GM12878 (cell line): Measurements from ENCODE around the gene CLTRN. TPM values are rescaled to one million over a fixed set of nuclear protein-coding genes. Genes with fewer than 3 reads are reported as not detected.

ENCODE experiments used
- ATAC-seq: fragments of 200-7000 bp; cut with Tn5 transposase; 3 replicates; pipeline ENCODE4 v1.9.1; 2020; ENCODE audit warnings: mild to moderate bottlenecking, moderate library complexity
- BruUV-seq: library from RNA; stranded (reverse); fragments of 400-500 nt; replicated peaks from 2 replicates; lab custom pipeline; 2021; lab: Mats Ljungman, UMichigan
- CTCF ChIA-PET: fragments of 300-600 bp; sonication (Branson Sonifier 250); formaldehyde crosslinking; extraction: SDS; loops from one replicate; lab custom pipeline; 2021; ENCODE audit warnings: inconsistent platforms; lab: Yijun Ruan, JAX
- POLR2A ChIA-PET: fragments of 350-600 bp; formaldehyde crosslinking; extraction: SDS; loops from one replicate; lab custom pipeline; 2021; ENCODE audit warnings: inconsistent platforms; lab: Charles Lee
- RAD21 ChIA-PET: fragments of 300-600 bp; sonication (Branson Sonifier 250); formaldehyde crosslinking; loops from one replicate; lab custom pipeline; 2023; ENCODE audit warnings: antibody characterized with exemption; ENCODE audit not compliant: unreplicated experiment; lab: Charles Lee
- SMC1A ChIA-PET: fragments of 300-600 bp; sonication (Branson Sonifier 250); formaldehyde crosslinking; loops from one replicate; lab custom pipeline; 2023; ENCODE audit not compliant: unreplicated experiment, uncharacterized antibody; lab: Charles Lee
- DNase-seq: peaks from one replicate; pipeline ENCODE4 v3.0.0-alpha.2; 2011; ENCODE audit warnings: low read depth, low spot score
- FAIRE-seq: peaks from 3 replicates; lab custom pipeline; 2011; peaks lifted over from hg19 to GRCh38; lab: Jason Lieb, UNC
- H2AFZ ChIP-seq: 2 replicates; pipeline ENCODE4 v1.6.0; 2011; ENCODE audit warnings: low read depth, low read length, control low read depth; ENCODE audit not compliant: control insufficient read depth
- H3K27ac ChIP-seq: 2 replicates; pipeline ENCODE4 v1.5.1; 2011; ENCODE audit warnings: control low read depth; ENCODE audit not compliant: control insufficient read depth, insufficient read depth
- H3K27me3 ChIP-seq, 2 experiments: replicated peaks in 1 of 2; 2 replicates each; pipeline versions ENCODE4 v1.6.0 to v1.6.1; 2011; ENCODE audit warnings: low read length in 1 of 2; ENCODE audit not compliant: control insufficient read depth in 2 of 2, insufficient read depth in 2 of 2
- H3K36me3 ChIP-seq, 2 experiments: 2 replicates each; pipeline ENCODE4 v1.5.1; 2011; ENCODE audit warnings: low read length in 1 of 2; ENCODE audit not compliant: control insufficient read depth in 2 of 2, insufficient read depth in 2 of 2
- H3K4me1 ChIP-seq: 2 replicates; pipeline ENCODE4 v1.6.1; 2011; ENCODE audit warnings: mild to moderate bottlenecking, low read length, moderate library complexity, mixed read lengths; ENCODE audit not compliant: control insufficient read depth, insufficient read depth
- H3K4me2 ChIP-seq: 2 replicates; pipeline ENCODE4 v1.6.0; 2011; ENCODE audit warnings: control low read depth; ENCODE audit not compliant: control insufficient read depth, insufficient read depth
- H3K4me3 ChIP-seq: fragments of 200-600 bp; sonication (generic); 2 replicates; pipeline ENCODE4 v1.5.1; 2016
- H3K79me2 ChIP-seq: 2 replicates; pipeline ENCODE4 v1.6.0; 2011; ENCODE audit warnings: low read length; ENCODE audit not compliant: control insufficient read depth, insufficient read depth
- H3K9ac ChIP-seq: 2 replicates; pipeline ENCODE4 v1.8.0; 2011; ENCODE audit warnings: low read length, control low read depth, mixed read lengths; ENCODE audit not compliant: control insufficient read depth, insufficient read depth
- H3K9me3 ChIP-seq: replicated peaks from 3 replicates; pipeline ENCODE4 v1.5.1; 2011; ENCODE audit warnings: mild to moderate bottlenecking, low read length; ENCODE audit not compliant: control insufficient read depth, insufficient read depth
- H4K20me1 ChIP-seq: 2 replicates; pipeline ENCODE4 v1.6.0; 2011; ENCODE audit not compliant: control insufficient read depth, insufficient read depth
- BRCA1 ChIP-seq: IDR thresholded peaks from 2 replicates; pipeline ENCODE4 v1.6.1; 2011; ENCODE audit warnings: low read depth, low read length, improper control_type of control experiment
- CREB1 ChIP-seq: IDR thresholded peaks from 2 replicates; pipeline ENCODE4 v1.6.1; 2012; ENCODE audit warnings: low read depth, mild to moderate bottlenecking, inconsistent platforms
- HDGF ChIP-seq: fragments of 450-650 bp; IDR thresholded peaks from 2 replicates; pipeline ENCODE4 v1.6.1; 2016; ENCODE audit warnings: antibody characterized with exemption
- KDM1A ChIP-seq: fragments of 200-600 bp; sonication (generic); IDR thresholded peaks from 2 replicates; pipeline ENCODE4 v1.6.1; 2016; ENCODE audit warnings: borderline replicate concordance
- MXI1 ChIP-seq: fragments of 150-350 bp; IDR thresholded peaks from 2 replicates; pipeline ENCODE4 v1.6.1; 2011; ENCODE audit warnings: low read depth, mild to moderate bottlenecking, inconsistent platforms, low read length, improper control_type of control experiment
- MYC ChIP-seq: IDR thresholded peaks from 2 replicates; pipeline ENCODE4 v1.6.1; 2011; ENCODE audit warnings: mild to moderate bottlenecking, low read length, moderate library complexity, inconsistent platforms; ENCODE audit not compliant: insufficient read depth, insufficient replicate concordance, insufficient read length, severe bottlenecking
- NFIC ChIP-seq: IDR thresholded peaks from 2 replicates; pipeline ENCODE4 v1.6.1; 2012; ENCODE audit warnings: low read depth, mild to moderate bottlenecking, inconsistent platforms, low read length, moderate library complexity
- NFYB ChIP-seq: IDR thresholded peaks from 2 replicates; pipeline ENCODE4 v1.6.1; 2011; ENCODE audit warnings: low read depth, mild to moderate bottlenecking, low read length, improper control_type of control experiment, moderate library complexity; ENCODE audit not compliant: insufficient read depth
- NKRF ChIP-seq: fragments of 450-650 bp; conservative IDR thresholded peaks from 2 replicates; pipeline ENCODE4 v1.6.1; 2017; ENCODE audit warnings: mild to moderate bottlenecking, moderate library complexity
- RCOR1 ChIP-seq: conservative IDR thresholded peaks from 2 replicates; pipeline ENCODE4 v1.6.1; 2012; ENCODE audit warnings: low read depth, low read length, improper control_type of control experiment
- SREBF1 ChIP-seq: IDR thresholded peaks from 2 replicates; pipeline ENCODE4 v1.6.1; 2012; ENCODE audit warnings: mild to moderate bottlenecking, low read length
- ZNF384 ChIP-seq: IDR thresholded peaks from 2 replicates; pipeline ENCODE4 v1.6.1; 2012; ENCODE audit warnings: low read depth, mild to moderate bottlenecking, low read length, improper control_type of control experiment, borderline replicate concordance
- WGBS: methylation state at CpG from one replicate; pipeline ENCODE4 v1.1.6; 2016; ENCODE audit warnings: low lambda C conversion rate; ENCODE audit not compliant: insufficient replicate concordance, insufficient coverage; ENCODE audit errors: missing lambda C conversion rate; 5-methylcytosine and 5-hydroxymethylcytosine counted together
- in situ Hi-C: fragments of 300-500 bp; cut with MboI; formaldehyde crosslinking; loops from 9 replicates; pipeline ENCODE4 v1.14.3; 2018; ENCODE audit warnings: mixed read lengths
- intact Hi-C: fragments of 100-400 bp; cut with micrococcal nuclease; formaldehyde crosslinking; loops from one replicate; pipeline ENCODE4 v1.14.2; 2022; ENCODE audit not compliant: unreplicated experiment
- polyA plus RNA-seq, 11 experiments: library from polyadenylated mRNA; depleted of rRNA in 4 of 11; unstranded in 6 of 11; stranded (reverse) in 5 of 11; fragments of >200 nt; fragmentation: Nextera tagmentation in 4 of 11; fragmentation: Illumina TruSeq in 1 of 11; extraction: Ambion mirVana in 4 of 11; extraction: Trizol in 1 of 11; gene quantifications; 1 replicate in 1 of 11; 2 replicates in 10 of 11; pipeline versions ENCODE4 v1.2.1 to v1.2.3, GENCODE V29; 2011 to 2016; ENCODE audit warnings: inconsistent platforms in 2 of 11, missing spikeins in 2 of 11, low read depth in 1 of 11
- total RNA-seq, 4 experiments: library from RNA; depleted of rRNA in 3 of 4; stranded (reverse); fragments of >200 nt in 3 of 4; fragmentation: Illumina TruSeq in 1 of 4; extraction: Trizol in 1 of 4; gene quantifications; 2 replicates each; pipeline versions ENCODE4 v1.2.1 to v1.2.3, GENCODE V29; 2013 to 2021
- TF ChIP-seq, protein P1 (sequence below): fragments of 450-650 bp; IDR thresholded peaks from 2 replicates; pipeline ENCODE4 v1.6.1; 2017; ENCODE audit warnings: mild to moderate bottlenecking, moderate library complexity
- TF ChIP-seq, protein P2 (sequence below): IDR thresholded peaks from 2 replicates; pipeline ENCODE4 v1.6.1; 2012; ENCODE audit warnings: low read length, inconsistent platforms

CLTRN gene
- total and polyA plus RNA-seq, 10 of the 15 experiments (the other 5 are each of a cell fraction or from before 2014, with no cell fraction given) = 0.13 to 0.75 (median 0.27) TPM; not detected in 1

DNA sequence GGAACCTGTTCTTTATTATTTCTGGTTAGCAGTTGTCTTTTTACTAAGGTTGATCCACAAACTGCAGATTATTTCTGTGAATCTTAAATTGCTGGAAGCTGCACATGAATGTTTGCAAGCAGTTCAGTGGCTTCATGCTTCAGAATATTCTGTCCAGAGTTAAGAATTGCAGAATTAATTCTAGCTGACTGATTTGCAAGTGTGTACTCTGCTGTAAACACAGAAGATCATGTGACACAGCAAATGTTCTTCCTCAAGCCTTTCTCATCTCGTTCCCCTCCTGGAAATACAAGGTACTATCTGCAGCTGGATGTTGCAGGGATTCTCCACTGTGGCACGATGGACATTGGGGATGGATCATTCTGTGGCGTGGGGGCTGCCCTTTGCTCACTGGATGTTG, 16.8 kb upstream of the CLTRN start:
- RAD21 ChIA-PET = no interaction called here
- H4K20me1 ChIP-seq = no peaks in the 10 kb centered on the region; the same call in 1 of the 2 replicates
- peaks cover 22% of the 10 kb centered on the region for H3K79me2 ChIP-seq
- no peak for ATAC-seq
- in situ Hi-C loops = loop anchor here (10.0 kb wide), 1 partner anchor 1023 kb away; no protein-coding TSS in a partner anchor
- H3K4me3 ChIP-seq = no peak overlapping the region
- BruUV-seq = no TSS peak
- no peaks in the 10 kb centered on the region; the same call in 2 of the 3 replicates for H3K9me3 ChIP-seq
- no peak overlapping the region for H3K4me2 ChIP-seq
- no peak for FAIRE-seq
- CTCF ChIA-PET = interaction anchor here (1.2 kb wide), 1 partner anchor 17 kb away, joined by 4 read pairs; no protein-coding TSS in a partner anchor
- POLR2A ChIA-PET = interaction anchor here (0.5 kb wide), 1 partner anchor 161 kb away, joined by 3 read pairs; no protein-coding TSS in a partner anchor
- peaks cover 18% of the 10 kb centered on the region for H3K4me1 ChIP-seq
- SMC1A ChIA-PET = no interaction called here
- H3K36me3 ChIP-seq = 0 out of 4 replicates have a peak, but pooled peaks cover 0 to 3% of the 10 kb centered on the region in 2 experiments
- no peak overlapping the region for H2AFZ ChIP-seq
- H3K27ac ChIP-seq = no peak overlapping the region
- WGBS = 65% methylated on average over 3 of the region's 3 CpGs
- no peak overlapping the region for H3K9ac ChIP-seq
- intact Hi-C loops = loop anchor here (5.0 to 10.0 kb wide), 3 partner anchors 163 to 1016 kb away; partner anchors contain the start of gene GRPR
- DNase-seq = no peak
- H3K27me3 ChIP-seq = no peaks in the 10 kb centered on the region
- no peak for TF ChIP-seq ZNF384
- no peak for TF ChIP-seq RCOR1
- TF ChIP-seq SREBF1 = no peak
- no peak for TF ChIP-seq BRCA1
- no peak for TF ChIP-seq NFIC
- TF ChIP-seq, protein P1, sequence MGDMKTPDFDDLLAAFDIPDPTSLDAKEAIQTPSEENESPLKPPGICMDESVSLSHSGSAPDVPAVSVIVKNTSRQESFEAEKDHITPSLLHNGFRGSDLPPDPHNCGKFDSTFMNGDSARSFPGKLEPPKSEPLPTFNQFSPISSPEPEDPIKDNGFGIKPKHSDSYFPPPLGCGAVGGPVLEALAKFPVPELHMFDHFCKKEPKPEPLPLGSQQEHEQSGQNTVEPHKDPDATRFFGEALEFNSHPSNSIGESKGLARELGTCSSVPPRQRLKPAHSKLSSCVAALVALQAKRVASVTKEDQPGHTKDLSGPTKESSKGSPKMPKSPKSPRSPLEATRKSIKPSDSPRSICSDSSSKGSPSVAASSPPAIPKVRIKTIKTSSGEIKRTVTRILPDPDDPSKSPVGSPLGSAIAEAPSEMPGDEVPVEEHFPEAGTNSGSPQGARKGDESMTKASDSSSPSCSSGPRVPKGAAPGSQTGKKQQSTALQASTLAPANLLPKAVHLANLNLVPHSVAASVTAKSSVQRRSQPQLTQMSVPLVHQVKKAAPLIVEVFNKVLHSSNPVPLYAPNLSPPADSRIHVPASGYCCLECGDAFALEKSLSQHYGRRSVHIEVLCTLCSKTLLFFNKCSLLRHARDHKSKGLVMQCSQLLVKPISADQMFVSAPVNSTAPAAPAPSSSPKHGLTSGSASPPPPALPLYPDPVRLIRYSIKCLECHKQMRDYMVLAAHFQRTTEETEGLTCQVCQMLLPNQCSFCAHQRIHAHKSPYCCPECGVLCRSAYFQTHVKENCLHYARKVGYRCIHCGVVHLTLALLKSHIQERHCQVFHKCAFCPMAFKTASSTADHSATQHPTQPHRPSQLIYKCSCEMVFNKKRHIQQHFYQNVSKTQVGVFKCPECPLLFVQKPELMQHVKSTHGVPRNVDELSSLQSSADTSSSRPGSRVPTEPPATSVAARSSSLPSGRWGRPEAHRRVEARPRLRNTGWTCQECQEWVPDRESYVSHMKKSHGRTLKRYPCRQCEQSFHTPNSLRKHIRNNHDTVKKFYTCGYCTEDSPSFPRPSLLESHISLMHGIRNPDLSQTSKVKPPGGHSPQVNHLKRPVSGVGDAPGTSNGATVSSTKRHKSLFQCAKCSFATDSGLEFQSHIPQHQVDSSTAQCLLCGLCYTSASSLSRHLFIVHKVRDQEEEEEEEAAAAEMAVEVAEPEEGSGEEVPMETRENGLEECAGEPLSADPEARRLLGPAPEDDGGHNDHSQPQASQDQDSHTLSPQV = no peak
- TF ChIP-seq KDM1A = no peak
- TF ChIP-seq NFYB = no peak
- no peak for TF ChIP-seq MYC
- no peak for TF ChIP-seq CREB1
- TF ChIP-seq NKRF = no peak
- TF ChIP-seq HDGF = no peak
- no peak for TF ChIP-seq MXI1
- TF ChIP-seq, protein P2, sequence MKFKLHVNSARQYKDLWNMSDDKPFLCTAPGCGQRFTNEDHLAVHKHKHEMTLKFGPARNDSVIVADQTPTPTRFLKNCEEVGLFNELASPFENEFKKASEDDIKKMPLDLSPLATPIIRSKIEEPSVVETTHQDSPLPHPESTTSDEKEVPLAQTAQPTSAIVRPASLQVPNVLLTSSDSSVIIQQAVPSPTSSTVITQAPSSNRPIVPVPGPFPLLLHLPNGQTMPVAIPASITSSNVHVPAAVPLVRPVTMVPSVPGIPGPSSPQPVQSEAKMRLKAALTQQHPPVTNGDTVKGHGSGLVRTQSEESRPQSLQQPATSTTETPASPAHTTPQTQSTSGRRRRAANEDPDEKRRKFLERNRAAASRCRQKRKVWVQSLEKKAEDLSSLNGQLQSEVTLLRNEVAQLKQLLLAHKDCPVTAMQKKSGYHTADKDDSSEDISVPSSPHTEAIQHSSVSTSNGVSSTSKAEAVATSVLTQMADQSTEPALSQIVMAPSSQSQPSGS = no peak
